ENCODE data around the gene ZSWIM3. TPM values are rescaled to one million over a fixed set of nuclear protein-coding genes. Genes with fewer than 3 reads are reported as not detected.

ZSWIM3 gene
- polyA plus RNA-seq, 4 donors = 4.2 to 5.6 (median 4.9) TPM

GRCh38 chr20:45925821-45926506 lies 68.5 kb downstream of the ZSWIM3 start:
- DNase-seq (ENCODE audit: low read depth in 4 of 4, low spot score in 3 of 4) = no peak

DNA sequence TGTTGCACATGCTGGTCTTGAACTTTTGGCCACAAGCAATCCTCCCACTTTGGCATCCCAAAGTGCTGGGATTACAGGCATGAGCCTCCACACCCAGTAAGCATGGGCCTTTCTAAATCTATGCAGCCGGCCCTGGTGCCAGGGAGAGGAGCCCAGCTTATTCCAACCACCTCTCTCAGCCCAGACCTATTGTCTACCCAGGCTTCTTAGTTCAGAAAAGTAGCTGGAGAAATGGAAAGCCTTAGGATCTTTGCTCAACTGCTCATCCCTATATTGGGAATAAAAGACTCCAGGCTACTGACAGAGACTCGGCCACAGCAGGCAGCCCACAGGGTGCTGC lies 69.3 kb downstream of the ZSWIM3 start:
- DNase-seq (ENCODE audit: low read depth in 4 of 4, low spot score in 3 of 4) = no peak

DNA sequence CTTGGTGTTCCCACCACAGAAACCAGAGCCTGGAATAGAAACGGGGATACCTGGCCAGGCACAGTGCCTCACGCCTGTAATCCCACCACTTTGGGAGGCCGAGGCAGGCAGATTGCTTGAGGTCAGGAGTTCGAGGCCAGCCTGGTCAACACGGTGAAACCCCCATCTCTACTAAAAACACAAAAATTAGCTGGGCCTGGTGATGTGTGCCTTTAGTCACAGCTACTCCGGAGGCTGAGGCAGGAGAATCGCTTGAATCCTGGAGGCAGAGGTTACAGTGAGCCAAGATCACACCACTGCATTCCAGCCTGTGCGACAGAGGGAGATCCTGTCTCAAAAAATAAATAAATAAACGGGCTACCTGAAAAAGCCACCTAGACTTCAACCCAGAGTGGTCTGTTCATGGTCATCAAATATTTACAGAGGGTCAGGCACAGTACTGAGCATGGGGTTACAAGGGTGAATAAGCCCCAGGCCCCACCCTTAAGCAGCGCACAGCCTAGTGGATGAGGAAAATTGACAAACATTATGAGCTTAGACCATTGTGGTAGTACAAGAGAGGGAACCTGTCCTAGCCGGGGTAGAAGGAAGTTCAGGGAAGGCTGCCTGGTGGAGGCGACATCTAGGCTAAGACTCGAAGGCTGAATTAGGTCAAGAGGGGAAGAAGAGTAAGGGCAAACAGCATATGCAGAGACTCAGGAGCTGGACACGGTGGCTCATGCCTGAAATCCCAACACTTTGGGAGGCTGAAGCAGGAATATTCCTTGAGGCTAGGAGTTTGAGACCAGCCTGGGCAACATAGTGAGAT lies 69.9 kb downstream of the ZSWIM3 start:
- no peak for DNase-seq (ENCODE audit: low read depth in 4 of 4, low spot score in 3 of 4)

Other genes starting within 250 kb of the ZSWIM3 start
- not detected for gene WFDC10A, start 227.9 kb upstream of the ZSWIM3 start, polyA plus RNA-seq (ENCODE audit: insufficient read length in 4 of 4)
- gene WFDC9, start 226.3 kb upstream of the ZSWIM3 start, polyA plus RNA-seq (ENCODE audit: insufficient read length in 4 of 4) = not detected
- not detected for gene WFDC11, start 187.4 kb upstream of the ZSWIM3 start, polyA plus RNA-seq (ENCODE audit: insufficient read length in 4 of 4)
- under 1 TPM in 1 of 4 donors, not detected in 3; 0.13 TPM for gene WFDC13, start 155.6 kb upstream of the ZSWIM3 start, polyA plus RNA-seq (ENCODE audit: insufficient read length in 4 of 4)
- gene WFDC10B, start 152.6 kb upstream of the ZSWIM3 start, polyA plus RNA-seq (ENCODE audit: insufficient read length in 4 of 4) = not detected
- gene SPINT4, start 135.3 kb upstream of the ZSWIM3 start, polyA plus RNA-seq (ENCODE audit: insufficient read length in 4 of 4) = not detected
- gene WFDC3, start 65.7 kb upstream of the ZSWIM3 start, polyA plus RNA-seq (ENCODE audit: insufficient read length in 4 of 4) = 1 to 10 TPM in 3 of 4 donors, under 1 TPM in 1; 0.90 to 1.6 (median 1.3) TPM
- gene DNTTIP1, start 65.7 kb upstream of the ZSWIM3 start, polyA plus RNA-seq (ENCODE audit: insufficient read length in 4 of 4) = 10 to 100 TPM; 31.1 to 39.0 (median 34.4) TPM
- gene UBE2C, start 45.0 kb upstream of the ZSWIM3 start, polyA plus RNA-seq (ENCODE audit: insufficient read length in 4 of 4) = 10 to 100 TPM; 59.8 to 69.9 (median 67.4) TPM
- 1 to 10 TPM in 1 of 4 donors, under 1 TPM in 3; 0.47 to 1.3 (median 0.58) TPM for gene TNNC2, start 30.3 kb upstream of the ZSWIM3 start, polyA plus RNA-seq (ENCODE audit: insufficient read length in 4 of 4)
- gene SNX21, start 23.8 kb upstream of the ZSWIM3 start, polyA plus RNA-seq (ENCODE audit: insufficient read length in 4 of 4) = 10 to 100 TPM; 11.5 to 21.1 (median 15.8) TPM
- 10 to 100 TPM; 16.9 to 31.3 (median 22.8) TPM for gene ACOT8, start 222 bp upstream of the ZSWIM3 start, polyA plus RNA-seq (ENCODE audit: insufficient read length in 4 of 4)
- gene ZSWIM1, start 23.6 kb downstream of the ZSWIM3 start, polyA plus RNA-seq (ENCODE audit: insufficient read length in 4 of 4) = 10 to 100 TPM; 11.1 to 19.4 (median 13.9) TPM
- 1 to 10 TPM; 1.7 to 7.8 (median 2.8) TPM for gene SPATA25, start 30.0 kb downstream of the ZSWIM3 start, polyA plus RNA-seq (ENCODE audit: insufficient read length in 4 of 4)
- gene NEURL2, start 33.6 kb downstream of the ZSWIM3 start, polyA plus RNA-seq (ENCODE audit: insufficient read length in 4 of 4) = 10 to 100 TPM in 1 of 4 donors, 1 to 10 TPM in 3; 2.0 to 11.0 (median 4.3) TPM
- gene CTSA, start 33.7 kb downstream of the ZSWIM3 start, polyA plus RNA-seq (ENCODE audit: insufficient read length in 4 of 4) = 100 to 1,000 TPM in 3 of 4 donors, 10 to 100 TPM in 1; 83.2 to 156 (median 115) TPM
- gene PLTP, start 54.5 kb downstream of the ZSWIM3 start, polyA plus RNA-seq (ENCODE audit: insufficient read length in 4 of 4) = 100 to 1,000 TPM in 3 of 4 donors, 10 to 100 TPM in 1; 72.7 to 139 (median 126) TPM
- 10 to 100 TPM; 41.1 to 49.7 (median 43.7) TPM for gene PCIF1, start 77.1 kb downstream of the ZSWIM3 start, polyA plus RNA-seq (ENCODE audit: insufficient read length in 4 of 4)
- gene ZNF335, start 114.6 kb downstream of the ZSWIM3 start, polyA plus RNA-seq (ENCODE audit: insufficient read length in 4 of 4) = 10 to 100 TPM; 11.6 to 17.9 (median 12.5) TPM
- gene MMP9, start 151.3 kb downstream of the ZSWIM3 start, polyA plus RNA-seq (ENCODE audit: insufficient read length in 4 of 4) = under 1 TPM; 0.24 to 0.81 (median 0.42) TPM
- gene SLC12A5, start 171.6 kb downstream of the ZSWIM3 start, polyA plus RNA-seq (ENCODE audit: insufficient read length in 4 of 4) = 1 to 10 TPM in 2 of 4 donors, under 1 TPM in 2; 0.85 to 2.3 (median 1.5) TPM
- gene NCOA5, start 232.3 kb downstream of the ZSWIM3 start, polyA plus RNA-seq (ENCODE audit: insufficient read length in 4 of 4) = 10 to 100 TPM; 47.0 to 59.8 (median 58.5) TPM